GM12878 (cell line): ENCODE data around the gene SPACDR.

Experiments used
- GABPA ChIP-seq: IDR thresholded peaks from 2 replicates; pipeline ENCODE4 v1.6.1; 2014; ENCODE audit warnings: antibody characterized with exemption, low read depth, mild to moderate bottlenecking, inconsistent platforms
- STAT3 ChIP-seq: IDR thresholded peaks from 2 replicates; pipeline ENCODE4 v1.6.1; 2011; ENCODE audit warnings: low read depth, low read length, improper control_type of control experiment
- TF ChIP-seq, protein P1 (sequence below): IDR thresholded peaks from 2 replicates; pipeline ENCODE4 v1.6.1; 2012; ENCODE audit warnings: low read length, inconsistent platforms
- TF ChIP-seq, protein P2 (sequence below), 3 experiments: IDR thresholded peaks in 2 of 3; conservative IDR thresholded peaks in 1 of 3; 2 replicates each; pipeline ENCODE4 v1.5.1; 2011; ENCODE audit warnings: low read depth in 3 of 3, low read length in 3 of 3, mild to moderate bottlenecking in 3 of 3, control low read depth in 2 of 3, moderate library complexity in 2 of 3, inconsistent platforms in 1 of 3, mixed read lengths in 1 of 3; ENCODE audit not compliant: control insufficient read depth in 2 of 3, insufficient read depth in 1 of 3; ENCODE audit errors: extremely low read depth in 1 of 3

DNA sequence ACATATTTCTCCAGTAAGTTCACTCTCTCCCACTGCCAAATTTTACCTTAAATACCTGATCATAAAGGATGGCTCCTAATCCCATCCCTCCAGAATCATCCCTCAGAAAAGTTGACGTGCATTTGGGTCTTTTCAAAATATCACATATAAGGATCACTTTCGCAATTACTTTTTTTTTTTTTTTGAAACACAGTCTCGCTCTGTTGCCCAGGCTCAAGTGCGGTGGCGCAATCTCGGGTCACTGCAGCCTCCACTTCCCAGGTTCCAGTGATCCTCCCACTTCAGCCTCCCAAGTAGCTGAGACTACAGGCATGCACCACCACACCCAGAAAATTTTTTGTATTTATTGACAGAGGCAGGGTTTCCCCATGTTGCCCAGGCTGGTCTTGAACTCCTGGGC is 53.0 kb downstream of the SPACDR start:
- no peak for TF ChIP-seq STAT3
- TF ChIP-seq, protein P1, sequence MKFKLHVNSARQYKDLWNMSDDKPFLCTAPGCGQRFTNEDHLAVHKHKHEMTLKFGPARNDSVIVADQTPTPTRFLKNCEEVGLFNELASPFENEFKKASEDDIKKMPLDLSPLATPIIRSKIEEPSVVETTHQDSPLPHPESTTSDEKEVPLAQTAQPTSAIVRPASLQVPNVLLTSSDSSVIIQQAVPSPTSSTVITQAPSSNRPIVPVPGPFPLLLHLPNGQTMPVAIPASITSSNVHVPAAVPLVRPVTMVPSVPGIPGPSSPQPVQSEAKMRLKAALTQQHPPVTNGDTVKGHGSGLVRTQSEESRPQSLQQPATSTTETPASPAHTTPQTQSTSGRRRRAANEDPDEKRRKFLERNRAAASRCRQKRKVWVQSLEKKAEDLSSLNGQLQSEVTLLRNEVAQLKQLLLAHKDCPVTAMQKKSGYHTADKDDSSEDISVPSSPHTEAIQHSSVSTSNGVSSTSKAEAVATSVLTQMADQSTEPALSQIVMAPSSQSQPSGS, result no peak
- TF ChIP-seq, protein P2, sequence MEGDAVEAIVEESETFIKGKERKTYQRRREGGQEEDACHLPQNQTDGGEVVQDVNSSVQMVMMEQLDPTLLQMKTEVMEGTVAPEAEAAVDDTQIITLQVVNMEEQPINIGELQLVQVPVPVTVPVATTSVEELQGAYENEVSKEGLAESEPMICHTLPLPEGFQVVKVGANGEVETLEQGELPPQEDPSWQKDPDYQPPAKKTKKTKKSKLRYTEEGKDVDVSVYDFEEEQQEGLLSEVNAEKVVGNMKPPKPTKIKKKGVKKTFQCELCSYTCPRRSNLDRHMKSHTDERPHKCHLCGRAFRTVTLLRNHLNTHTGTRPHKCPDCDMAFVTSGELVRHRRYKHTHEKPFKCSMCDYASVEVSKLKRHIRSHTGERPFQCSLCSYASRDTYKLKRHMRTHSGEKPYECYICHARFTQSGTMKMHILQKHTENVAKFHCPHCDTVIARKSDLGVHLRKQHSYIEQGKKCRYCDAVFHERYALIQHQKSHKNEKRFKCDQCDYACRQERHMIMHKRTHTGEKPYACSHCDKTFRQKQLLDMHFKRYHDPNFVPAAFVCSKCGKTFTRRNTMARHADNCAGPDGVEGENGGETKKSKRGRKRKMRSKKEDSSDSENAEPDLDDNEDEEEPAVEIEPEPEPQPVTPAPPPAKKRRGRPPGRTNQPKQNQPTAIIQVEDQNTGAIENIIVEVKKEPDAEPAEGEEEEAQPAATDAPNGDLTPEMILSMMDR (IDR thresholded peaks at IDR 0.05 in 2 of 3, conservative IDR thresholded peaks at IDR 0.05 in 1 of 3; ENCODE audit: control insufficient read depth in 2 of 3, extremely low read depth in 1 of 3, insufficient read depth in 1 of 3, low read depth in 3 of 3, low read length in 3 of 3), result no peak
- no peak for TF ChIP-seq GABPA
